ENCODE data around the gene FAM114A2.

GRCh38 chr5:154000703-154001102, 38.0 kb downstream of the FAM114A2 start:
- TF ChIP-seq POLR2A (IDR thresholded peaks at IDR 0.05) (no peak), POLR2AphosphoS5 (IDR thresholded peaks at IDR 0.05) (no peak)

All from stomach (tissue), 4 donors.